ENCODE measurements around the gene LHB.

Gene LHB

GRCh38 chr19:48975947-48976847 is 40.7 kb downstream of the LHB start:
- no peak for DNase-seq (ENCODE audit: low spot score)

GRCh38 chr19:48970923-48971395 is 45.9 kb downstream of the LHB start:
- peak; percentile 68 for DNase-seq (ENCODE audit: low spot score)

GRCh38 chr19:48970139-48970766 is 46.6 kb downstream of the LHB start:
- DNase-seq (ENCODE audit: low spot score): no peak

- no peak for DNase-seq (ENCODE audit: low spot score)
These were observed 47.4 kb downstream of the LHB start for GRCh38 chr19:48969276-48970138.

- no peak for DNase-seq (ENCODE audit: low spot score)
These were observed 48.1 kb downstream of the LHB start for GRCh38 chr19:48968813-48969218.

GRCh38 chr19:48968179-48968661 is 48.7 kb downstream of the LHB start:
- no peak for DNase-seq (ENCODE audit: low spot score)

- peak; percentile 76 for DNase-seq (ENCODE audit: low spot score)
These were observed 49.3 kb downstream of the LHB start for GRCh38 chr19:48967346-48968178.

- DNase-seq (ENCODE audit: low spot score): no peak
These were observed 50.1 kb downstream of the LHB start for GRCh38 chr19:48966541-48967345.

All from globus pallidus (tissue), 1 donor.